DND-41 (cell line): ENCODE results near the gene RNU2-63P.

Source experiments
- CTCF ChIP-seq: IDR thresholded peaks from 2 replicates; pipeline ENCODE4 v1.5.1; 2012; ENCODE audit warnings: borderline replicate concordance, low read length, moderate library complexity, mild to moderate bottlenecking; ENCODE audit not compliant: poor library complexity, severe bottlenecking; ENCODE audit errors: extremely low read depth
- EZH2 ChIP-seq: IDR thresholded peaks from 3 replicates; pipeline ENCODE4 v1.6.1; 2012; ENCODE audit warnings: borderline replicate concordance, low read depth, mild to moderate bottlenecking, moderate library complexity, low read length, inconsistent platforms; ENCODE audit not compliant: severe bottlenecking

GRCh38 chr2:88053296-88053695, 36.9 kb upstream of the RNU2-63P start:
- no peak for TF ChIP-seq CTCF
- no peak for TF ChIP-seq EZH2
